OCI-LY7 (cell line): Measurements from ENCODE around the gene CHCHD6. TPM values are rescaled to one million over a fixed set of nuclear protein-coding genes. Genes with fewer than 3 reads are reported as not detected.
A peak's percentile ranks its signal among the peaks of the same experiment; 100 is the strongest.

Experiments used
- BruUV-seq: library from RNA; stranded (reverse); fragments of 400-500 nt; replicated peaks from 2 replicates; lab custom pipeline; 2021; lab: Mats Ljungman, UMichigan
- CTCF ChIA-PET: fragments of 300-600 bp; sonication (Branson Sonifier 250); formaldehyde crosslinking; loops from one replicate; lab custom pipeline; 2022; ENCODE audit warnings: antibody characterized with exemption; ENCODE audit not compliant: unreplicated experiment; lab: Charles Lee
- POLR2A ChIA-PET: fragments of 300-600 bp; sonication (Branson Sonifier 250); formaldehyde crosslinking; loops from one replicate; lab custom pipeline; 2022; ENCODE audit warnings: antibody characterized with exemption; lab: Charles Lee
- DNase-seq: peaks from one replicate; pipeline ENCODE4 v3.0.0-alpha.2; 2015; ENCODE audit warnings: low spot score
- H2AFZ ChIP-seq: fragments of 200-600 bp; sonication (generic), shearing (Covaris generic); 2 replicates; pipeline ENCODE4 v1.6.1; 2014; ENCODE audit warnings: mild to moderate bottlenecking, antibody characterized with exemption, low read length, moderate library complexity
- H3K27ac ChIP-seq: fragments of 200-600 bp; sonication (generic); 2 replicates; pipeline ENCODE4 v1.5.1; 2014; ENCODE audit warnings: mixed run types, low read depth, mild to moderate bottlenecking, moderate library complexity, low read length, inconsistent platforms; ENCODE audit not compliant: poor library complexity, severe bottlenecking
- H3K36me3 ChIP-seq: fragments of 200-600 bp; sonication (generic); 2 replicates; pipeline ENCODE4 v1.6.1; 2014; ENCODE audit warnings: mild to moderate bottlenecking, antibody characterized with exemption, low read length, moderate library complexity, mixed read lengths; ENCODE audit not compliant: insufficient read depth
- H3K4me1 ChIP-seq: fragments of 200-600 bp; sonication (generic); 2 replicates; pipeline ENCODE4 v1.5.1; 2014; ENCODE audit warnings: mild to moderate bottlenecking, low read length; ENCODE audit not compliant: insufficient read depth, poor library complexity, severe bottlenecking
- H3K4me2 ChIP-seq: fragments of 200-600 bp; sonication (generic); 2 replicates; pipeline ENCODE4 v1.6.1; 2014; ENCODE audit warnings: mild to moderate bottlenecking, low read length
- H3K4me3 ChIP-seq: fragments of 200-600 bp; sonication (generic); 2 replicates; pipeline ENCODE4 v1.5.1; 2014; ENCODE audit warnings: mild to moderate bottlenecking, low read depth, low read length; ENCODE audit not compliant: poor library complexity, severe bottlenecking
- H3K79me2 ChIP-seq: fragments of 200-600 bp; sonication (generic); 2 replicates; pipeline ENCODE4 v1.6.1; 2016; ENCODE audit warnings: low read depth, mild to moderate bottlenecking, low read length, moderate library complexity, mixed read lengths; ENCODE audit not compliant: insufficient read depth
- H3K9me2 ChIP-seq: fragments of 200-600 bp; sonication (generic); 2 replicates; pipeline ENCODE4 v1.6.1; 2016; ENCODE audit warnings: mild to moderate bottlenecking, low read length, mixed read lengths; ENCODE audit not compliant: insufficient read depth
- H3K9me3 ChIP-seq: fragments of 200-600 bp; sonication (generic); 2 replicates; pipeline ENCODE4 v1.6.1; 2014; ENCODE audit warnings: mild to moderate bottlenecking, mixed run types, low read length, mixed read lengths
- H4K20me1 ChIP-seq: fragments of 200-600 bp; sonication (generic); 2 replicates; pipeline ENCODE4 v1.6.1; 2014; ENCODE audit warnings: mild to moderate bottlenecking, antibody characterized with exemption, low read length, moderate library complexity, mixed read lengths; ENCODE audit not compliant: insufficient read depth
- CTCF ChIP-seq: fragments of 200-600 bp; sonication (generic); conservative IDR thresholded peaks from 2 replicates; pipeline ENCODE4 v1.5.1; 2014; ENCODE audit warnings: mild to moderate bottlenecking, antibody characterized with exemption, low read length, moderate library complexity, mixed read lengths
- EZH2phosphoT487 ChIP-seq: fragments of 200-600 bp; sonication (generic); IDR thresholded peaks from 2 replicates; pipeline ENCODE4 v1.6.1; 2018; ENCODE audit warnings: low read depth, borderline replicate concordance, mild to moderate bottlenecking, mixed run types, antibody characterized with exemption, low read length, moderate library complexity, mixed read lengths
- intact Hi-C: fragments of 100-400 bp; cut with micrococcal nuclease; formaldehyde crosslinking; loops from one replicate; pipeline ENCODE4 v1.10.0; 2022; ENCODE audit not compliant: unreplicated experiment
- total RNA-seq, 2 experiments: library from RNA; depleted of rRNA in 1 of 2; stranded (reverse); fragments of >200 nt in 1 of 2; shearing (Covaris generic) in 1 of 2; gene quantifications; 2 replicates each; pipeline ENCODE4 v1.2.3, GENCODE V29; 2014 to 2022

Gene CHCHD6
- total RNA-seq, 2 experiments from 2014 or later, result 14.7 to 21.2 TPM

DNA sequence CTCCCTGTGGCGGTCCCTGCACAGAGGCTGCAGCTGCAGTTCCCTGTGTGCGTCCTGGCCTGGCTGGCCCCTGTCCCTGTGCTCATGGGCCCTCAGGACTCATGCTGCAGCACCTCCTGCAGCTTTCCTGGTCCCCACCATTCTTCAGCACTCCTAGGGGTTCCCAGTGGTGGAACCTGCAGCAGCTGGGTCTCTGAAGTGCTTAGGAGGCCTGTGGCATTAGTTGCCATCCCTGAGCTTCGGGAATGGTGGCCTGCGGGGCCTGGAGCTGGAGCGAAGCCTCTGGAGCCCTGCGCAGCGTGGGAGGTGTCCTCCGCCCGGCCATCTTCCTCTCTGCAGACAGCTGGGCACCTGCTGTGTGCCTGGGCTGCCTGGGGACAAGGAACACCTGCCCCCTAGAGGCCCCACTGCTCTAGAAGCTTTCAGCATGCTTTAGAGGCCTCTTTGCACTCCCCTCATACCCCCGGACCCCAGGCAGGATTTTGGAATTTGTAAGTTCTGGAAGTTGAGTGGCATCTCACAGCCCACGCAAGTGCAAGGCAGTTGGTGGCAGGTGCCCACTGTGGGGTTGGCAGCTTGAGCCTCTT, 292.0 kb downstream of the CHCHD6 start:
- Histone ChIP-seq H3K36me3 (no peaks in the 10 kb centered on the region), H2AFZ (no peak overlapping the region), H3K4me1 (no peaks in the 10 kb centered on the region), H3K79me2 (no peaks in the 10 kb centered on the region), H3K4me3 (no peak overlapping the region), H3K27ac (no peak overlapping the region), H3K9me2 (no peaks in the 10 kb centered on the region), H4K20me1 (no peaks in the 10 kb centered on the region), H3K9me3 (no peaks in the 10 kb centered on the region), H3K4me2 (no peak overlapping the region)
- CTCF ChIA-PET, result interaction anchor here (0.8 kb wide), 1 partner anchor 14 kb away, joined by 4 read pairs; no protein-coding TSS in a partner anchor
- intact Hi-C loops, result no loop called here
- POLR2A ChIA-PET, result no interaction called here
- DNase-seq, result no peak
- BruUV-seq, result no TSS peak
- no peak for TF ChIP-seq EZH2phosphoT487
- TF ChIP-seq CTCF, result peak; percentile 49; the same call in 1 of the 2 replicates

- TF ChIP-seq CTCF (no peak), EZH2phosphoT487 (no peak)
- no peak for DNase-seq
- no peaks in the 10 kb centered on the region for H3K36me3 ChIP-seq
- intact Hi-C loops, result no loop called here
- no peaks in the 10 kb centered on the region for H3K9me3 ChIP-seq
- ChIA-PET POLR2A (no interaction called here), CTCF (interaction anchor here (0.8 kb wide), 1 partner anchor 15 kb away, joined by 4 read pairs; no protein-coding TSS in a partner anchor)
- no peaks in the 10 kb centered on the region for H3K79me2 ChIP-seq
- no peak overlapping the region for H3K4me2 ChIP-seq
- no TSS peak for BruUV-seq
- peaks cover 2% of the 10 kb centered on the region for H3K4me1 ChIP-seq
- no peak overlapping the region for H2AFZ ChIP-seq
- no peaks in the 10 kb centered on the region for H3K9me2 ChIP-seq
- H4K20me1 ChIP-seq, result no peaks in the 10 kb centered on the region
- no peak overlapping the region for H3K27ac ChIP-seq
- H3K4me3 ChIP-seq, result no peak overlapping the region
Observed at GRCh38 chr3:126996905-126997304, 292.9 kb downstream of the CHCHD6 start.

DNA sequence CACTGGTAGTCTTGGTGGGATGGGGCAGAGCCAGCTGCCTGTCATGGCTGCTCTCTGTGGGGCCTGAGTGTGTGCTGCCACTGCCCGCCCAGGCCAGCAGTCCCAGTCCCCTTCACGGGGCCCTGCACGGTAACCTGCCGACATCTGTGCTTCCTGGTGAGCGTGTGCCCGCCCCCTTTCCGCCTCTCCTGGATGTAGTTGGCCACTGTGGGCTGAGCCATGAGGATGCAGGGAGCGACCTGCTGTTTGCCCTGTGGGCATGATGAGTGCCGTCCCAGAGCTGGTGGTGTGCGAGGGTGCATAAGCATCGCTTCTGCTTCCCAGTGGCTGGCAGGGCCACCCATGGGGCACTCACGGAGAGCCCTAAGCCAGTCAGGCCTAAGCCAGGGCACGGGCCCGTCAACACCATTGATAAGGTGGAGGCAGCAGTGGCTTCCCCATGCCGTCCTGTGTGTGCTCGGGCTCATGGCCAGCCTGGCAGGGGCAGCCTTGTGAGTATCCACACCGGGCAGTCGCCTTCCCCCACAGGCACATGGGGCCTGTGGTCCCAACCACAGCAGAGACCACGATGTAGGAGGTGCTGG, 293.5 kb downstream of the CHCHD6 start:
- H4K20me1 ChIP-seq, result no peaks in the 10 kb centered on the region
- H3K4me3 ChIP-seq, result no peak overlapping the region
- H3K9me2 ChIP-seq, result no peaks in the 10 kb centered on the region
- ChIA-PET CTCF (no interaction called here), POLR2A (no interaction called here)
- peaks cover 8% of the 10 kb centered on the region for H3K4me1 ChIP-seq
- H3K27ac ChIP-seq, result no peak overlapping the region
- no peak overlapping the region for H3K4me2 ChIP-seq
- no peaks in the 10 kb centered on the region for H3K9me3 ChIP-seq
- TF ChIP-seq CTCF, result no peak
- TF ChIP-seq EZH2phosphoT487, result no peak
- no peaks in the 10 kb centered on the region for H3K79me2 ChIP-seq
- DNase-seq, result no peak
- BruUV-seq, result no TSS peak
- no peaks in the 10 kb centered on the region for H3K36me3 ChIP-seq
- H2AFZ ChIP-seq, result no peak overlapping the region
- intact Hi-C loops, result no loop called here
